ENCODE results near the gene ACTA2. TPM values are rescaled to one million over a fixed set of nuclear protein-coding genes. Genes with fewer than 3 reads are reported as not detected.

ACTA2 gene
- total RNA-seq, 4 donors from 2014 or later: 146 to 162 (median 152) TPM

DNA sequence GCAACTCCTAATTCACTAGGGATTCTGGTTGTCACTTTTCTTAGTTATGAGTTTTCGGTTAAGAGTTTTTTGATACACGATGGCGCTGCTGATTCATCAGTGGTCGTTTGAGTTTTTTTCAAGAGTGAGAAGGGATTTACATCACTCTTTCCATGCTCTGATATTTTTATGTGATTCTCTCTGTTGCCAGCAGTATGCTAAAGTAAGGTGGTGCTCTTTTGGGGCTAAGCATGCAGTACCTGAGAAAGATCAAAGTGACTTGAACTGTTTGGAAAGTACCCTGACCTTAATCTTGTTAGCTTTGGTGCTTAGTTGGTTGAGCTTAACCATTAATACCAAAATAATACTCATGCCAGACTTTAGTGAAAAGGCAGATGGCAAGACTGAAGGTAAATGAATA lies 44.4 kb downstream of the ACTA2 start:
- TF ChIP-seq EP300 (IDR thresholded peaks at IDR 0.05) (no peak), POLR2A (IDR thresholded peaks at IDR 0.05) (no peak), POLR2AphosphoS5 (IDR thresholded peaks at IDR 0.05) (no peak)
- TF ChIP-seq, protein P1, sequence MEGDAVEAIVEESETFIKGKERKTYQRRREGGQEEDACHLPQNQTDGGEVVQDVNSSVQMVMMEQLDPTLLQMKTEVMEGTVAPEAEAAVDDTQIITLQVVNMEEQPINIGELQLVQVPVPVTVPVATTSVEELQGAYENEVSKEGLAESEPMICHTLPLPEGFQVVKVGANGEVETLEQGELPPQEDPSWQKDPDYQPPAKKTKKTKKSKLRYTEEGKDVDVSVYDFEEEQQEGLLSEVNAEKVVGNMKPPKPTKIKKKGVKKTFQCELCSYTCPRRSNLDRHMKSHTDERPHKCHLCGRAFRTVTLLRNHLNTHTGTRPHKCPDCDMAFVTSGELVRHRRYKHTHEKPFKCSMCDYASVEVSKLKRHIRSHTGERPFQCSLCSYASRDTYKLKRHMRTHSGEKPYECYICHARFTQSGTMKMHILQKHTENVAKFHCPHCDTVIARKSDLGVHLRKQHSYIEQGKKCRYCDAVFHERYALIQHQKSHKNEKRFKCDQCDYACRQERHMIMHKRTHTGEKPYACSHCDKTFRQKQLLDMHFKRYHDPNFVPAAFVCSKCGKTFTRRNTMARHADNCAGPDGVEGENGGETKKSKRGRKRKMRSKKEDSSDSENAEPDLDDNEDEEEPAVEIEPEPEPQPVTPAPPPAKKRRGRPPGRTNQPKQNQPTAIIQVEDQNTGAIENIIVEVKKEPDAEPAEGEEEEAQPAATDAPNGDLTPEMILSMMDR (IDR thresholded peaks at IDR 0.05): no peak
- peaks cover 6% of the 10 kb centered on the region for H3K36me3 ChIP-seq
- no peaks in the 10 kb centered on the region for H3K9me3 ChIP-seq
- WGBS: 77% methylated on average over 4 of the region's 4 CpGs
- no peak for DNase-seq (ENCODE audit: low spot score in 2 of 2)
- no peaks in the 10 kb centered on the region for H3K4me1 ChIP-seq
- no peaks in the 10 kb centered on the region for H3K27me3 ChIP-seq
- no peak overlapping the region for H3K27ac ChIP-seq
- no peak overlapping the region for H3K4me3 ChIP-seq

DNA sequence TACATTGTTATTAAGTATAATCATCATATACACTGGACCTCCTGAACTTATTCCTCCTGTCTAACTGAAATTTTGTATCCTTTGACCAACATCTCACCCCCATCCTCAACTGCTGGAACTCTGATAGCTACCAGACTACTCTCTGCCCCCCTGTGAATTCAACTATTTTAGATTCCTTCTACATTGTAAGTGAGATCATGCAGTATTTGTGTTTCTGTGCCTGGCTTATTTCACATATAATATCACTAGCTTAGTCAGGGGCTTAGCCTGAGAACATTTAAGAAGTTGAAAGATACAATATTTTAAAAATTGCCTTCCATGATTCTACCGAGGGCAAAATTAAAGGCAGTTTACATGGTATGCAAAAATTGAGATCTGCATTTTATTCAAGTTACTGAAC lies 45.7 kb downstream of the ACTA2 start:
- WGBS: 74% methylated on average over 1 of the region's 1 CpG
- TF ChIP-seq, protein P1 (IDR thresholded peaks at IDR 0.05): no peak
- TF ChIP-seq EP300 (IDR thresholded peaks at IDR 0.05) (no peak), POLR2A (IDR thresholded peaks at IDR 0.05) (no peak), POLR2AphosphoS5 (IDR thresholded peaks at IDR 0.05) (no peak)
- peaks cover 6% of the 10 kb centered on the region for H3K36me3 ChIP-seq

DNA sequence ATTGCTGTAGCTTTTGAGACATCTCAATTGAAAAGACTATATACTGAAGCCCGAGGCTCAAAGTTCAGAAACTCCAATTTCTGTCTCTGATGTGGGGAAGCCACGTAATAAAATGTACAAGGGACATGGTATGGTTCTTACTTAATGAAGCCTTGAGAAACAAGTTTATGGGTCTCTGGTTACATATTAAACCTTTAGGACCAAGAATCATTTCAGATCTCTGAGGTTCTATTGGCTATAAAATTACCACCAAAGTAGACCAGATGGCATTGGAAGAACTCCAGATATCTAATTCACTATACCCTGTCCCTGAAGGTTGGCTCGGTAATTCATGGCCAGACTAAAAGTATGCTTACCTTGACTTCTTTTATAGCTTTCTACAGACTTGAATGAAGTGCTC lies 48.9 kb downstream of the ACTA2 start:
- H3K36me3 ChIP-seq: peaks cover 6% of the 10 kb centered on the region
- H3K4me3 ChIP-seq: no peak overlapping the region
- WGBS: 92% methylated on average over 3 of the region's 3 CpGs
- TF ChIP-seq EP300 (IDR thresholded peaks at IDR 0.05) (no peak), POLR2AphosphoS5 (IDR thresholded peaks at IDR 0.05) (no peak), POLR2A (IDR thresholded peaks at IDR 0.05) (no peak)
- TF ChIP-seq, protein P1 (IDR thresholded peaks at IDR 0.05): no peak
- H3K27ac ChIP-seq: no peak overlapping the region
- H3K9me3 ChIP-seq: no peaks in the 10 kb centered on the region
- H3K4me1 ChIP-seq: no peaks in the 10 kb centered on the region
- DNase-seq (ENCODE audit: low spot score in 2 of 2): no peak
- H3K27me3 ChIP-seq: no peaks in the 10 kb centered on the region

More for the DNA sequence above, 45.7 kb downstream of the ACTA2 start:
- H3K27ac ChIP-seq: no peak overlapping the region
- H3K4me3 ChIP-seq: no peak overlapping the region
- DNase-seq (ENCODE audit: low spot score in 2 of 2): no peak
- no peaks in the 10 kb centered on the region for H3K27me3 ChIP-seq
- H3K4me1 ChIP-seq: no peaks in the 10 kb centered on the region
- no peaks in the 10 kb centered on the region for H3K9me3 ChIP-seq

- TF ChIP-seq, protein P1 (IDR thresholded peaks at IDR 0.05): no peak
- Histone ChIP-seq H3K4me1 (peaks cover 6% of the 10 kb centered on the region), H3K27ac (no peak overlapping the region), H3K27me3 (no peaks in the 10 kb centered on the region), H3K4me3 (no peak overlapping the region), H3K9me3 (no peaks in the 10 kb centered on the region), H3K36me3 (peaks cover 6% of the 10 kb centered on the region)
- WGBS: 91% methylated on average over 11 of the region's 11 CpGs
- no peak for DNase-seq (ENCODE audit: low spot score in 2 of 2)
These were observed 50.4 kb downstream of the ACTA2 start for GRCh38 chr10:88901984-88902789.

DNA sequence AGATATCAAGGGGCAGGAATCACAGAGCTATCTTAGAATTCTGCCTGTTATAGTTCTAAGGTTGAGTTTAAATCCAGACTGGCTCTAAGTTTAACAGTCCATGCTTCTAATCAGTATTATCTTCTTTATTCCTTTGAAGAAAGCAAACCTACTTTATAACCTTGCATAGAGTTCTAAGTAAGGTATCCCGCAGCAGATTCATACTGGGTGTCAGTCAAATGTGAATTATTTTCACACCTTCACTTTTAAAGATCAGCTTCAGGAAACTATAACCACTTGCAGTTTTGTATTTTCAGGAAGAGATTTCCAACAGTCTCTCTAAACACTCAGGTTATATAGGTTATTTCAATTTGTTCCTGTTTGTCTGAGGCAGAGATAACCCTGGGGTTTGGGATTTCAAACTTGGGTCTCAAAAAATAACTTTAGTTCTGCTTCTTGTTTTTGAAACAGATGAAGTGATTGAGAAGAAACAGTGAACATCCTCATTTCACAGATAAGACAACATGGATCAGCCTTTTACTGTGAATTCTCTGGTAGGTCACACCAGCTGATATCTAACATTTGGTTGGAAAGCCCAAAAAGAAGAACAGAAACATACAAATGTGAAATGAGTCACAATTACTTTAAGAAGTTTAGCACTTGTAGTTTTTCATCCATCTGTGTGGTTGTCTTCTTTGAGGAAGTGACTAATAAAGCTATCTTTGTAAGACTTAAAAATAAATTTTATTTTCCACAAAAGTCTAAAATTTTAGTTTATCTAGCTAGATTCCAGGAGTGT lies 51.2 kb downstream of the ACTA2 start:
- H3K27ac ChIP-seq: no peak overlapping the region
- H3K27me3 ChIP-seq: no peaks in the 10 kb centered on the region
- 100% methylated on average over 1 of the region's 1 CpG for WGBS
- no peak overlapping the region for H3K4me3 ChIP-seq
- peaks cover 14% of the 10 kb centered on the region for H3K4me1 ChIP-seq
- TF ChIP-seq EP300 (IDR thresholded peaks at IDR 0.05) (no peak), POLR2AphosphoS5 (IDR thresholded peaks at IDR 0.05) (no peak), POLR2A (IDR thresholded peaks at IDR 0.05) (no peak)
- TF ChIP-seq, protein P1 (IDR thresholded peaks at IDR 0.05): no peak
- peaks cover 6% of the 10 kb centered on the region for H3K36me3 ChIP-seq
- DNase-seq (ENCODE audit: low spot score in 2 of 2): no peak
- H3K9me3 ChIP-seq: no peaks in the 10 kb centered on the region
